Panc1 (cell line): ENCODE results near the gene EPX. TPM values are rescaled to one million over a fixed set of nuclear protein-coding genes. Genes with fewer than 3 reads are reported as not detected.

Source experiments
- ATAC-seq: fragments of 200-7000 bp; cut with Tn5 transposase; 2 replicates; pipeline ENCODE4 v1.9.1; 2020; ENCODE audit warnings: mild to moderate bottlenecking, moderate library complexity
- BruUV-seq: library from RNA; stranded (reverse); fragments of 400-500 nt; replicated peaks from 2 replicates; lab custom pipeline; 2021; lab: Mats Ljungman, UMichigan
- CTCF ChIA-PET: fragments of 300-600 bp; sonication (Branson Sonifier 250); formaldehyde crosslinking; loops from one replicate; lab custom pipeline; 2022; ENCODE audit warnings: antibody characterized with exemption; lab: Charles Lee
- POLR2A ChIA-PET: fragments of 300-600 bp; sonication (Branson Sonifier 250); formaldehyde crosslinking; loops from one replicate; lab custom pipeline; 2022; ENCODE audit warnings: antibody characterized with exemption; lab: Charles Lee
- DNase-seq: peaks from one replicate; pipeline ENCODE4 v3.0.0-alpha.2; 2010; ENCODE audit warnings: low read depth, low spot score
- H3K27ac ChIP-seq: 2 replicates; pipeline ENCODE4 v1.5.1; 2011; ENCODE audit warnings: mild to moderate bottlenecking, low read length, inconsistent platforms
- H3K27me3 ChIP-seq: fragments of 200-500 bp; sonication (Bioruptor generic); 2 replicates; pipeline ENCODE4 v1.6.0; 2014; ENCODE audit warnings: low read length, inconsistent platforms; ENCODE audit not compliant: control insufficient read depth, insufficient read depth
- H3K36me3 ChIP-seq: fragments of 200-500 bp; sonication (Bioruptor generic); 2 replicates; pipeline ENCODE4 v1.5.1; 2014; ENCODE audit warnings: inconsistent platforms, mild to moderate bottlenecking, low read length, moderate library complexity; ENCODE audit not compliant: control insufficient read depth, insufficient read depth
- H3K4me1 ChIP-seq: 2 replicates; pipeline ENCODE4 v1.5.1; 2011; ENCODE audit warnings: inconsistent platforms, mild to moderate bottlenecking, low read length, moderate library complexity; ENCODE audit not compliant: control insufficient read depth, insufficient read depth
- H3K4me3 ChIP-seq, 2 experiments: 2 replicates each; pipeline ENCODE4 v1.5.1; 2011 to 2012; ENCODE audit warnings: low read depth in 2 of 2, low read length in 2 of 2, mild to moderate bottlenecking in 2 of 2, inconsistent platforms in 1 of 2, moderate library complexity in 1 of 2
- H3K9me3 ChIP-seq: fragments of 200-500 bp; sonication (Bioruptor generic); 2 replicates; pipeline ENCODE4 v1.5.1; 2014; ENCODE audit warnings: low read depth, mild to moderate bottlenecking, inconsistent platforms, low read length, moderate library complexity; ENCODE audit not compliant: control insufficient read depth, insufficient read depth
- CTCF ChIP-seq: fragments of 450-650 bp; IDR thresholded peaks from 2 replicates; pipeline ENCODE4 v1.5.1; 2017; ENCODE audit warnings: mild to moderate bottlenecking
- POLR2AphosphoS5 ChIP-seq: IDR thresholded peaks from 2 replicates; pipeline ENCODE4 v1.6.1; 2012; ENCODE audit warnings: mild to moderate bottlenecking, low read depth, low read length, moderate library complexity
- SIN3A ChIP-seq: IDR thresholded peaks from 2 replicates; pipeline ENCODE4 v1.6.1; 2012; ENCODE audit warnings: low read depth, mild to moderate bottlenecking, low read length, moderate library complexity, borderline replicate concordance; ENCODE audit not compliant: insufficient read depth
- TCF7L2 ChIP-seq: IDR thresholded peaks from 2 replicates; pipeline ENCODE4 v1.6.1; 2011; ENCODE audit warnings: mild to moderate bottlenecking, low read depth, low read length, inconsistent platforms
- in situ Hi-C: cut with HindIII; loops from 2 replicates; pipeline ENCODE4 v1.10.0; 2016; ENCODE audit warnings: low sequenced_read_pairs, low pct_unique_long_range_greater_than_20kb
- intact Hi-C: fragments of 100-400 bp; cut with micrococcal nuclease; formaldehyde crosslinking; loops from one replicate; pipeline ENCODE4 v1.10.0; 2022; ENCODE audit not compliant: unreplicated experiment
- total RNA-seq: library from RNA; stranded (reverse); gene quantifications from one replicate; pipeline ENCODE4 v1.2.1, GENCODE V29; 2021; ENCODE audit not compliant: unreplicated experiment
- TF ChIP-seq, protein P1 (sequence below), 2 experiments: IDR thresholded peaks; 2 replicates each; pipeline ENCODE4 v1.6.1; 2011 to 2012; ENCODE audit warnings: low read depth in 2 of 2, control low read depth in 1 of 2, low read length in 1 of 2, mild to moderate bottlenecking in 1 of 2, moderate library complexity in 1 of 2; ENCODE audit not compliant: insufficient read depth in 1 of 2

The EPX gene
- total RNA-seq, 1 experiment from 2014 or later, result not detected

DNA sequence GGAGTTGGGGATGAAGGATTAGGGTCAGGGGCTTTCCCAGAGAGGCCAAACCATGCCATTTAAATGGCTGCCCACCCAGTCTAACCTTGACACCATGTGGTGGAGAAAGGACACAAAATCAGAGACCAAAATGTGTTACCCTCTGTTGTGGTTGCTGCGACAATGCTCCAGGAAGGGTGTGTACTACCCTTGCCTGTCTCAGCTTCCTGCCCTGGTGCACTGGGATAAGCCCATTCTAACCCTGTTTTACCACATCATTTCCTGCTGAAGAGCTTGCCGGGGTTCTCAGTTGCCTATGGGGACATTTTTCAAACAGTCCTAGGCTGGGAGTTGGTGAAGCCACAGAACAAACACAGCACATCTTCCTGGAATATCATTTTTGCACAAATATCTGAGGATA, 39.5 kb upstream of the EPX start:
- H3K9me3 ChIP-seq, result no peaks in the 10 kb centered on the region
- no peak overlapping the region for H3K4me3 ChIP-seq
- no peak for DNase-seq
- H3K27ac ChIP-seq, result no peak overlapping the region
- ChIA-PET CTCF (no interaction called here), POLR2A (no interaction called here)
- BruUV-seq, result no TSS peak
- in situ Hi-C loops (no loop called here), intact Hi-C loops (no loop called here)
- no peaks in the 10 kb centered on the region for H3K36me3 ChIP-seq
- no peak for ATAC-seq
- H3K27me3 ChIP-seq, result peaks cover 63% of the 10 kb centered on the region
- TF ChIP-seq, protein P1, sequence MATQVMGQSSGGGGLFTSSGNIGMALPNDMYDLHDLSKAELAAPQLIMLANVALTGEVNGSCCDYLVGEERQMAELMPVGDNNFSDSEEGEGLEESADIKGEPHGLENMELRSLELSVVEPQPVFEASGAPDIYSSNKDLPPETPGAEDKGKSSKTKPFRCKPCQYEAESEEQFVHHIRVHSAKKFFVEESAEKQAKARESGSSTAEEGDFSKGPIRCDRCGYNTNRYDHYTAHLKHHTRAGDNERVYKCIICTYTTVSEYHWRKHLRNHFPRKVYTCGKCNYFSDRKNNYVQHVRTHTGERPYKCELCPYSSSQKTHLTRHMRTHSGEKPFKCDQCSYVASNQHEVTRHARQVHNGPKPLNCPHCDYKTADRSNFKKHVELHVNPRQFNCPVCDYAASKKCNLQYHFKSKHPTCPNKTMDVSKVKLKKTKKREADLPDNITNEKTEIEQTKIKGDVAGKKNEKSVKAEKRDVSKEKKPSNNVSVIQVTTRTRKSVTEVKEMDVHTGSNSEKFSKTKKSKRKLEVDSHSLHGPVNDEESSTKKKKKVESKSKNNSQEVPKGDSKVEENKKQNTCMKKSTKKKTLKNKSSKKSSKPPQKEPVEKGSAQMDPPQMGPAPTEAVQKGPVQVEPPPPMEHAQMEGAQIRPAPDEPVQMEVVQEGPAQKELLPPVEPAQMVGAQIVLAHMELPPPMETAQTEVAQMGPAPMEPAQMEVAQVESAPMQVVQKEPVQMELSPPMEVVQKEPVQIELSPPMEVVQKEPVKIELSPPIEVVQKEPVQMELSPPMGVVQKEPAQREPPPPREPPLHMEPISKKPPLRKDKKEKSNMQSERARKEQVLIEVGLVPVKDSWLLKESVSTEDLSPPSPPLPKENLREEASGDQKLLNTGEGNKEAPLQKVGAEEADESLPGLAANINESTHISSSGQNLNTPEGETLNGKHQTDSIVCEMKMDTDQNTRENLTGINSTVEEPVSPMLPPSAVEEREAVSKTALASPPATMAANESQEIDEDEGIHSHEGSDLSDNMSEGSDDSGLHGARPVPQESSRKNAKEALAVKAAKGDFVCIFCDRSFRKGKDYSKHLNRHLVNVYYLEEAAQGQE (IDR thresholded peaks at IDR 0.05; ENCODE audit: insufficient read depth in 1 of 2, low read depth in 2 of 2, low read length in 1 of 2), result no peak
- TF ChIP-seq CTCF (no peak), TCF7L2 (no peak), SIN3A (no peak), POLR2AphosphoS5 (no peak)
- 0 out of 2 replicates have a peak, but pooled peaks cover 2% of the 10 kb centered on the region for H3K4me1 ChIP-seq

DNA sequence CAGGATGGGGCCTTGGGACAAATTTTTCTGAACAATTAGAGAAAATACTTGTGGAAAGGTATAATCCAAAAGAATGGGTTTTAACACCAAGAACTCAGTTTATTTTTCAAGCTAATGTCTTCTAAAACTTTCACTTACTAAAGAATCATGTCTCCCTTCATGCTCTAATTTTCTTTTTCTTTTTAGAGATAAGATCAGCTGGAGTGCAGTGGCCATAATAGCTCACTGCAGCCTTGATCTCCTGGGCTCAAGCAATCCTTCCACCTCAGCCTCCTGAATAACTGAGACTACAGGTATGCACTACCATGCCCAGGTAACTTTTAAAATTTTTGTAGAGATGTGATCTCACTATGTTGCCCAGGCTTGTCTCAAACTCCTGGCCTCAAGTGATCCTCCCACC, 38.9 kb upstream of the EPX start:
- H3K27ac ChIP-seq, result no peak overlapping the region
- BruUV-seq, result no TSS peak
- ATAC-seq (no peak), DNase-seq (no peak)
- H3K4me1 ChIP-seq, result 0 out of 2 replicates have a peak, but pooled peaks cover 2% of the 10 kb centered on the region
- TF ChIP-seq CTCF (no peak), POLR2AphosphoS5 (no peak), TCF7L2 (no peak), SIN3A (no peak)
- TF ChIP-seq, protein P1 (IDR thresholded peaks at IDR 0.05; ENCODE audit: insufficient read depth in 1 of 2, low read depth in 2 of 2, low read length in 1 of 2), result no peak
- POLR2A ChIA-PET, result no interaction called here
- no peaks in the 10 kb centered on the region for H3K36me3 ChIP-seq
- CTCF ChIA-PET, result no interaction called here
- H3K9me3 ChIP-seq, result no peaks in the 10 kb centered on the region
- no peak overlapping the region for H3K4me3 ChIP-seq
- peaks cover 64% of the 10 kb centered on the region for H3K27me3 ChIP-seq
- intact Hi-C loops (no loop called here), in situ Hi-C loops (no loop called here)
